Measurements from ENCODE around the gene TP53I3. TPM values are rescaled to one million over a fixed set of nuclear protein-coding genes. Genes with fewer than 3 reads are reported as not detected.
A peak's percentile ranks its signal among the peaks of the same experiment; 100 is the strongest.

TP53I3 gene
- total RNA-seq, 4 donors from 2014 or later: 3.3 to 7.6 (median 4.9) TPM

DNA sequence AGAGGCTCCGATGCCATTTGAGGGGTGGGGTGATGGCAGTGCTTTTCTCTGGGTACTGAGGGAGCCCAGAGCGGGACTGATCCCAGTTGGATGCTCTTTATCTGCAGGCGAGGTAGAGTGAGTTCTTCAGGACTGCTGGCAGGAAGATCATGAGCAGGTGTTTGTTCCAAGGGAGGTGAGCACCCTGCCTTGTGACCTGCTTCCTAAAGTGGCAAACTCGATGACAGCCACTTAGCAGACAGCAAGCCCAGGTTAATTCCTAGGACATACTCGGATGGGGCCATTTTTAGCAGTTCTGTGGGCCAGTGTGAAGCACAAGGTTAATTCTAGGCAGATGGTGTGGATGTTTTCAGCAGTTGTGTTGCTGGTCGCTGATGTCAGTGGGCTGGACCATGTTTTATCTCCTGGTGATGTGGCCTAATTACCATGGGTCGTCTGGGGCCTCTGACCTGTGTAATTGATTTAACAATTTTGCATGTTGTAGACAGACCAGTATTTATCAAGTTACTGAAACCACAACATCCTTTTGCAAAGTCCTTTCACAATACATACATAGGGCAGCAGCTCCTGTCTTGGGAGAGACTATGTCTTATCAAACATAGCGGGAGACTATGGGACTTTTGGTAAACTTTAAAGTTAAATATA is 30.1 kb downstream of the TP53I3 start:
- H3K4me3 ChIP-seq: no peak overlapping the region
- peaks cover 0 to 8% of the 10 kb centered on the region in 2 donors for H3K4me1 ChIP-seq
- H3K27me3 ChIP-seq: peaks cover 0 to 10% (median 8%) of the 10 kb centered on the region in 3 donors
- in situ Hi-C loops (cut with MboI; ENCODE audit: low sequenced_read_pairs in 4 of 4): no loop called here
- intact Hi-C loops (cut with DNase I; ENCODE audit: low total_unique reads): no loop called here
- ATAC-seq (no peak), DNase-seq (no peak)
- TF ChIP-seq CTCF (IDR thresholded peaks at IDR 0.05 in 4 of 5, conservative IDR thresholded peaks at IDR 0.05 in 1 of 5) (no peak), POLR2A (IDR thresholded peaks at IDR 0.05) (no peak)
- H3K36me3 ChIP-seq: no peaks in the 10 kb centered on the region
- H3K9me3 ChIP-seq: no peaks in the 10 kb centered on the region
- H3K27ac ChIP-seq: no peak overlapping the region

DNA sequence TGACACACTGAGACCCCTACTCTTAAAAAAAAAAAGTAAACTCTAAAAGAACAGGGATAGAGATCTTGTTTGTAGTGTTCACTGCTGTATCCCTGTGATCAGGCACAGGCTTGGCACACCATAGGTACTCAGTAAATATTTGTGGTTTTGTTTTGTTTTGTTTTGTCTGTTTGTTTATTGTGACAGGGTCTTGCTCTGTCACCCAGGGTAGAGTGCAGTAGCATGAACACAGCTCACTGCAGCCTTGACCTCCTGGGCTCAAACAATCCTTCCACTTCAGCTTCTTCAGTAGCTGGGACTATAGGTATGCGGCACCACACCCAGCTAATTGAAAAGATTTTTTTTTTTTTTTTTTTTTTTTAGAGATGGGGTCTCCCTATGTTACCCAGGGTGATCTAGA is 31.7 kb downstream of the TP53I3 start:
- Histone ChIP-seq H3K27me3 (peaks cover 8 to 21% (median 18%) of the 10 kb centered on the region in 3 donors), H3K4me3 (no peak overlapping the region), H3K27ac (no peak overlapping the region), H3K36me3 (no peaks in the 10 kb centered on the region), H3K9me3 (no peaks in the 10 kb centered on the region), H3K4me1 (peaks cover 8 to 14% of the 10 kb centered on the region in 2 donors)
- no peak for ATAC-seq
- in situ Hi-C loops (cut with MboI; ENCODE audit: low sequenced_read_pairs in 4 of 4): no loop called here
- TF ChIP-seq POLR2A (IDR thresholded peaks at IDR 0.05) (no peak), CTCF (IDR thresholded peaks at IDR 0.05 in 4 of 5, conservative IDR thresholded peaks at IDR 0.05 in 1 of 5) (no peak)
- intact Hi-C loops (cut with DNase I; ENCODE audit: low total_unique reads): no loop called here
- no peak for DNase-seq

DNA sequence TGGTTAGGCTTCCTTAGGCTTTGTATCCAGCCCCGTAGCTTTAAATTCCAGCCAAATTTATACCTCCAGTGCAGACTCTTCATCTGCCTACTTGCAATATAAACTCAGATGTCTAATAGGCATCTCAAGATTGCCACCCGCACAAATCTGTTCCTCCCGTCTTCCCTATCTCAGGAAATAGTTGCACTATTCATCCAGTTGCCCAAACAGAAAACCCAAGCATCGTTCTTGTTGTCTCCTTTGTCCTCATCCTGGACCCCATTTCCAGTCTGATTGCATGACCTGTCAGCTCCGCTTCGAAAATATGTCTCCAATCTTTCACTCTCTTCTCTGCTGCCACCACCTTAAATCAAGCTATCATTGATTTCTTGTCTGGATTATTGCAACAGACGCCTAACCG is 32.8 kb downstream of the TP53I3 start:
- in situ Hi-C loops (cut with MboI; ENCODE audit: low sequenced_read_pairs in 4 of 4): no loop called here
- no peak overlapping the region for H3K27ac ChIP-seq
- H3K36me3 ChIP-seq: no peaks in the 10 kb centered on the region
- no peak for TF ChIP-seq CTCF (IDR thresholded peaks at IDR 0.05 in 4 of 5, conservative IDR thresholded peaks at IDR 0.05 in 1 of 5)
- TF ChIP-seq POLR2A (IDR thresholded peaks at IDR 0.05): no peak
- no peak overlapping the region for H3K4me3 ChIP-seq
- intact Hi-C loops (cut with DNase I; ENCODE audit: low total_unique reads): no loop called here
- no peak for DNase-seq
- peaks cover 8 to 21% (median 18%) of the 10 kb centered on the region in 3 donors for H3K27me3 ChIP-seq
- ATAC-seq: no peak
- no peaks in the 10 kb centered on the region for H3K9me3 ChIP-seq
- peaks cover 12 to 15% of the 10 kb centered on the region in 2 donors for H3K4me1 ChIP-seq

DNA sequence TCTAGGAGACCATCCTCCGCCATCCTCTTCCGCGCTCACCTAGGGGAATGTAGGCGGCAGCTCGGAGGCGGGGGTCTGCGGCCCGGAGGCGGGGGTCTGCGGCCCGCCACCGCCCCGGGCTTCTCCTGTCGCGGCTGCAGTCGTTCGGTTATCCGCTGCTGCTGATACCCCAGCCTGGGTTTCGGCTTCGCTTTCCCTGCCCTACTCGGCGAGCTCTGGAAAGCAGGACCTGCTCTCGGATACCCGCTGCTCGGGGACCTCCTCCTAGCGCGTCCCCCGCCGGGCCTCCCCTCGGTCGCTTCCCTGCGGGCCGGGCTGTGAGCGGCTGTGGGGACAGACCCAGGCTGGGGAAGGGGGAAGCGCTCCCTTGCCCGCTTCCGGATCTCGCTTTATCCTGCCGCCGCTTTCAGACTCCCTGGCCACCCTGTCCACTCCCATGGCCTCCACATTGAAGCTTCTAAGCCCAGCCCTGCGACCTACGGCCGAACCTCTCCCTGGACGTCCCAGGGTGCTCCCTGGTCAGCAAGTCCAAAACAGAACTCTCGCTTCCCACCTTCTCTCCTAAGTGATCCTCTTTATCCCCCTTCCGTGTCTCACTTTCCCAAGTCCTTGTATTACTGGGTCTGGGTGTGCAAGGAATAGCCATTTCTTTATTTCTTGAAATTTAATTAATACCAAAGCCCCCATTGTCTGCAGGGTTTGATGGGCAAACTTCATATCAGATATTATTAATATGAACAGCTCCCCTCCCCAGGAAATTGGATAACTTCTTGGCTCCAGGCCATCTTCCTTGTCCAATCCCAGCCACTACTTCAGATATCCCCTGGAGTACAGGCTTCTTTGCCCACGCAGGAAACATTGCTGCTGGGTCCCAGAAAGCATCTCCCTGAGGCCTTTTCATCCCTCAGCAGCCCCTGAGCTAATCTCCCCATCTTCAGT is 34.3 kb downstream of the TP53I3 start:
- Histone ChIP-seq H3K36me3 (no peaks in the 10 kb centered on the region), H3K27ac (peak overlapping the region; percentile 37 to 63 (median 46)), H3K4me3 (peak overlapping the region; percentile 69 to 92 (median 77)), H3K27me3 (peaks cover 8 to 21% (median 18%) of the 10 kb centered on the region in 3 donors), H3K9me3 (no peaks in the 10 kb centered on the region), H3K4me1 (peaks cover 19 to 27% of the 10 kb centered on the region in 2 donors)
- intact Hi-C loops (cut with DNase I; ENCODE audit: low total_unique reads) (no loop called here), in situ Hi-C loops (cut with MboI; ENCODE audit: low sequenced_read_pairs in 4 of 4) (no loop called here)
- ATAC-seq (no peak), DNase-seq (peak in 1 of 2 donors; percentile 5)
- no peak for TF ChIP-seq POLR2A (IDR thresholded peaks at IDR 0.05)
- TF ChIP-seq CTCF (IDR thresholded peaks at IDR 0.05 in 4 of 5, conservative IDR thresholded peaks at IDR 0.05 in 1 of 5): no peak
